ENCODE data around the gene SLC12A5. TPM values are rescaled to one million over a fixed set of nuclear protein-coding genes. Genes with fewer than 3 reads are reported as not detected.

SLC12A5 gene
- total RNA-seq, 4 donors from 2014 or later: 0.99 to 1.2 TPM; not detected in 2

DNA sequence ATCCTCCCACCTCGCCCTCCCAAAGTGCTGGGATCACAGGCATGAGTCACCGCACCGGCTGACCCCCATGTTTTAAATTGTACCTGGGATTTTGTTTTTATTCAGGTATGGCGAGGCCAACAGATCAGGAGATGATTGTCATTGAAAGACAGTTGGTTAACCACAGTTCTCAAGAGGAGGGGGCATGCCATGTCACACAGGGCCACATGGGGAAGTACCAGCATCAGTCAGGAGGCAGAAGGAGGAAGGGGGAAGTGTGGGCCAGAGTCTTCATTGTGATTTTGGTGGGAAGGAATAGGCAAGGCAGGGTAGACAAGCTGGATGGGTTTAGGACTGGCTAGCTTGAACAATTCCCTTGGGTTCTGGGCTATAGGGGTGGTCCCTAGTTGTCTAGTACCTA, 30.3 kb upstream of the SLC12A5 start:
- Histone ChIP-seq H3K4me1 (peaks cover 0 to 5% (median 0%) of the 10 kb centered on the region in 4 donors), H3K27me3 (peaks cover 0 to 95% (median 14%) of the 10 kb centered on the region in 4 donors), H3K4me3 (no peak overlapping the region), H3K27ac (replicated peaks in 1 of 4) (no peak overlapping the region), H3K9me3 (no peaks in the 10 kb centered on the region), H3K36me3 (no peaks in the 10 kb centered on the region)
- TF ChIP-seq POLR2AphosphoS5 (IDR thresholded peaks at IDR 0.05): no peak
- TF ChIP-seq, protein P1, sequence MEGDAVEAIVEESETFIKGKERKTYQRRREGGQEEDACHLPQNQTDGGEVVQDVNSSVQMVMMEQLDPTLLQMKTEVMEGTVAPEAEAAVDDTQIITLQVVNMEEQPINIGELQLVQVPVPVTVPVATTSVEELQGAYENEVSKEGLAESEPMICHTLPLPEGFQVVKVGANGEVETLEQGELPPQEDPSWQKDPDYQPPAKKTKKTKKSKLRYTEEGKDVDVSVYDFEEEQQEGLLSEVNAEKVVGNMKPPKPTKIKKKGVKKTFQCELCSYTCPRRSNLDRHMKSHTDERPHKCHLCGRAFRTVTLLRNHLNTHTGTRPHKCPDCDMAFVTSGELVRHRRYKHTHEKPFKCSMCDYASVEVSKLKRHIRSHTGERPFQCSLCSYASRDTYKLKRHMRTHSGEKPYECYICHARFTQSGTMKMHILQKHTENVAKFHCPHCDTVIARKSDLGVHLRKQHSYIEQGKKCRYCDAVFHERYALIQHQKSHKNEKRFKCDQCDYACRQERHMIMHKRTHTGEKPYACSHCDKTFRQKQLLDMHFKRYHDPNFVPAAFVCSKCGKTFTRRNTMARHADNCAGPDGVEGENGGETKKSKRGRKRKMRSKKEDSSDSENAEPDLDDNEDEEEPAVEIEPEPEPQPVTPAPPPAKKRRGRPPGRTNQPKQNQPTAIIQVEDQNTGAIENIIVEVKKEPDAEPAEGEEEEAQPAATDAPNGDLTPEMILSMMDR (IDR thresholded peaks at IDR 0.05): no peak
- TF ChIP-seq EP300 (IDR thresholded peaks at IDR 0.05): no peak
- no peak for TF ChIP-seq POLR2A (IDR thresholded peaks at IDR 0.05; ENCODE audit: low read depth)
- WGBS: 75% methylated on average over 4 of the region's 4 CpGs
- intact Hi-C loops (cut with DNase I): no loop called here
- no peak for DNase-seq (ENCODE audit: extremely low spot score)

DNA sequence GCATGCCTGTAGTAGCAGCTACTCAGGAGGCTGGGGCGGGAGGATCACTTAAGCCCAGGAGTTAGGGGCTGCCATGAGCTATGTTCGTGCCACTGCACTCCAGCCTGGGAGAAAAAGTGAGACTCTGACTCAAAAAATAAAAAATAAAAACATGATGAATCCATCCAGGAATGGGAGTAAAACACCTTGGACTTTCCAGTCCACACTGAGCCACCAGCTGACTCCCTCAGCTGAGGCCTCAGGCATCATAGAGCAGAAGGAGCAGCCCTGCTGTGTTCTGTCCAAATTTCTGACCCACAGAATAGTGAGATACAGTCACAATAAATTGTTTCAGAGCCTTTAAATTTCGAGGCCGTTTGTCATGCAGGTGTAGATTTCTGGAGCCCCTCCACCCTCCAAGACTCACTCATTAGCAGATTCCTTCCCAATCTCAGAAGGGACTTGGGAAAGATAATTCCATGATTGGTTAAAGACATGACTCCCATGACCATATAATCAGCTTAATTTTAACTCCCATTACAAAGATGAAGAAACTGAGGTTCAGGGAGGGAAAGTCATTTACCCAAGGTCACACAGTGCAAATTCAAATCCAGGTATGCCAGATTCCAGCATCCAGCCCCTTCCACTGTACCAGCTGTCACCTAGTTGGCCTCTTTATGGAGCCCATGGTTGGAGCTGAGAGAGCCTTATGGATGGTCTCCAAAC, 29.3 kb upstream of the SLC12A5 start:
- no peaks in the 10 kb centered on the region for H3K9me3 ChIP-seq
- WGBS: 85% methylated on average over 4 of the region's 4 CpGs
- TF ChIP-seq, protein P1 (IDR thresholded peaks at IDR 0.05): no peak
- no peak for TF ChIP-seq EP300 (IDR thresholded peaks at IDR 0.05)
- no peak for DNase-seq (ENCODE audit: extremely low spot score)
- H3K27ac ChIP-seq (replicated peaks in 1 of 4): no peak overlapping the region
- H3K4me1 ChIP-seq: peaks cover 0 to 5% (median 0%) of the 10 kb centered on the region in 4 donors
- peaks cover 0 to 96% (median 14%) of the 10 kb centered on the region in 4 donors for H3K27me3 ChIP-seq
- no peaks in the 10 kb centered on the region for H3K36me3 ChIP-seq
- no peak overlapping the region for H3K4me3 ChIP-seq
- intact Hi-C loops (cut with DNase I): no loop called here

DNA sequence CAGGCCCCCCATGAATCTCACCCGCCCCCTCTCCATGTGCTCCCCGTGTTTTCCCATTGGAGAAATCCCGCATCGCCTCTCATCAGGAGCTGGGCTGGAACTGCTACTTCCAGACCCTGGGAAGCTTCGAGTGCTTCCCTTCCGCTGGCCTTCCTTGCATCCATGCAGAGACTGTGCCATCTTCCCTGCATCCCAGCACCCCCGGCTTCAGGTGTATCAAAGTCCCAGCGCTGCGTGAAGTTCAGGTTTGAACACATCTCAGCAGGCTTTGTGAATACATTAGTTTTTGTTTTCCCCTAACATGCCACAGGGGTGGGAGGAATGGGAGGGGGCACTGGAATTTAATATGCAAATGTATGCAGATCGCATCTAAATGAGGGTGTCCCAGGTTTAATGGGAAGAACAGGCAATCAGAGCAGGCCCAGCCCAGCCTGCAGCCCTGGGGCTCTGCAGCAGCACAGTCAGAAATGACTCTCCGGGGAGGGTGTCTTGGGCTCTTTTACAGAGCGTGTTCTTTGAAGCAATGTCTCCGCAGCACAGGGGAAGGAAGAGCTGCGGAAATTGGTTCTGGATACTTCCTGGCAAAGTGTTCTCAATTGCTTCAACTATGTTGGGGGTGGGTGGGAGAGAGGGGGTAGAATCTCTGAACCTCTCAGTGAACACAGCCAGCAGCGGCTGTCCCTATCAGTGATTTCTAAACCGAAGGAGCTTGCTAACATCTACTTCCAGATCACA, 28.6 kb upstream of the SLC12A5 start:
- no peaks in the 10 kb centered on the region for H3K9me3 ChIP-seq
- DNase-seq (ENCODE audit: extremely low spot score): no peak
- H3K27me3 ChIP-seq: peaks cover 0 to 96% (median 14%) of the 10 kb centered on the region in 4 donors
- peaks cover 0 to 5% (median 0%) of the 10 kb centered on the region in 4 donors for H3K4me1 ChIP-seq
- intact Hi-C loops (cut with DNase I): no loop called here
- H3K27ac ChIP-seq (replicated peaks in 1 of 4): no peak overlapping the region
- TF ChIP-seq, protein P1 (IDR thresholded peaks at IDR 0.05): no peak
- no peak for TF ChIP-seq POLR2A (IDR thresholded peaks at IDR 0.05; ENCODE audit: low read depth)
- no peak for TF ChIP-seq EP300 (IDR thresholded peaks at IDR 0.05)
- no peak for TF ChIP-seq POLR2AphosphoS5 (IDR thresholded peaks at IDR 0.05)
- H3K4me3 ChIP-seq: no peak overlapping the region
- WGBS: 43% methylated on average over 14 of the region's 16 CpGs
- no peaks in the 10 kb centered on the region for H3K36me3 ChIP-seq

DNA sequence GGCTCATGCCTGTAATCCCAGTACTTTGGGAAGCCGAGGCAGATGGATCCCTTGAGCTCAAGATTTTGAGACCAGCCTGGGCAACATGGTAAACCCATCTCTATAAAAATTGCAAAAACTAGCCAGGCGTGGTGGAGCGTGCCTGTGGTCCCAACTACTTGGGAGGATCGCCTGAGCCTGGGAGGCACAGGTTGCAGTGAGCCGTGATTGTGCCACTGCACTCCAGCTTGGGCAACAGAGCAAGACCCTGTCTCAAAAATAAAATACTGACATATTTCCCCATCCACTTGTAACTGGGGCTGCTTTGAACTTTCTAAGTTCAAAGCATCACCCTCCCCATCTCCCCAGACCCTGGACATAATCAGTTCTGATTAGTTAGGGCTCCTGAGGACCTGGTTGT, 27.5 kb upstream of the SLC12A5 start:
- H3K27me3 ChIP-seq: peaks cover 0 to 94% (median 11%) of the 10 kb centered on the region in 4 donors
- DNase-seq (ENCODE audit: extremely low spot score): no peak
- H3K4me3 ChIP-seq: no peak overlapping the region
- WGBS: 92% methylated on average over 5 of the region's 5 CpGs
- TF ChIP-seq EP300 (IDR thresholded peaks at IDR 0.05) (no peak), POLR2A (IDR thresholded peaks at IDR 0.05; ENCODE audit: low read depth) (no peak), POLR2AphosphoS5 (IDR thresholded peaks at IDR 0.05) (no peak)
- TF ChIP-seq, protein P1 (IDR thresholded peaks at IDR 0.05): no peak
- peaks cover 0 to 5% (median 0%) of the 10 kb centered on the region in 4 donors for H3K4me1 ChIP-seq
- intact Hi-C loops (cut with DNase I): no loop called here
- H3K27ac ChIP-seq (replicated peaks in 1 of 4): no peak overlapping the region
- H3K36me3 ChIP-seq: no peaks in the 10 kb centered on the region
- H3K9me3 ChIP-seq: no peaks in the 10 kb centered on the region

Data from esophagus muscularis mucosa (tissue), 4 donors.